BJ (cell line): Measurements from ENCODE around the gene CDCP2. TPM values are rescaled to one million over a fixed set of nuclear protein-coding genes. Genes with fewer than 3 reads are reported as not detected.

Experiments used
- CTCF ChIA-PET: fragments of 350-600 bp; formaldehyde crosslinking; extraction: SDS; loops from one replicate; lab custom pipeline; 2021; ENCODE audit warnings: antibody characterized with exemption, inconsistent platforms; lab: Yijun Ruan, JAX
- POLR2A ChIA-PET: fragments of 300-600 bp; sonication (Branson Sonifier 250); formaldehyde crosslinking; extraction: SDS; loops from one replicate; lab custom pipeline; 2021; ENCODE audit warnings: antibody characterized with exemption; lab: Charles Lee
- DNase-seq: peaks from one replicate; pipeline ENCODE4 v3.0.0-alpha.2; 2011; ENCODE audit warnings: low read depth
- H3K27me3 ChIP-seq: 2 replicates; pipeline ENCODE4 v1.6.0; 2011; ENCODE audit warnings: low read length; ENCODE audit not compliant: control insufficient read depth, insufficient read depth
- H3K36me3 ChIP-seq: 2 replicates; pipeline ENCODE4 v1.5.1; 2011; ENCODE audit warnings: low read length; ENCODE audit not compliant: control insufficient read depth, insufficient read depth
- H3K4me3 ChIP-seq: 2 replicates; pipeline ENCODE4 v1.5.1; 2011; ENCODE audit warnings: low read depth, mild to moderate bottlenecking, control low read depth, low read length
- polyA plus RNA-seq: library from polyadenylated mRNA; depleted of rRNA; stranded (reverse); fragments of >200 nt; gene quantifications from 2 replicates; pipeline ENCODE4 v1.2.3, GENCODE V29; 2011; rRNA removed
- small RNA-seq: library from RNA; depleted of rRNA; stranded (forward); fragments of <200 nt; gene quantifications from one replicate; pipeline ENCODE3, GENCODE V24; 2012; ENCODE audit warnings: low replicate concordance, low read depth; ENCODE audit not compliant: insufficient read length
- TF ChIP-seq, protein P1 (sequence below): IDR thresholded peaks from 2 replicates; pipeline ENCODE4 v1.5.1; 2011; ENCODE audit warnings: low read depth, mild to moderate bottlenecking, control low read depth, inconsistent platforms, low read length, moderate library complexity; ENCODE audit not compliant: insufficient read depth

CDCP2 gene
- polyA plus RNA-seq, 1 experiment = not detected

DNA sequence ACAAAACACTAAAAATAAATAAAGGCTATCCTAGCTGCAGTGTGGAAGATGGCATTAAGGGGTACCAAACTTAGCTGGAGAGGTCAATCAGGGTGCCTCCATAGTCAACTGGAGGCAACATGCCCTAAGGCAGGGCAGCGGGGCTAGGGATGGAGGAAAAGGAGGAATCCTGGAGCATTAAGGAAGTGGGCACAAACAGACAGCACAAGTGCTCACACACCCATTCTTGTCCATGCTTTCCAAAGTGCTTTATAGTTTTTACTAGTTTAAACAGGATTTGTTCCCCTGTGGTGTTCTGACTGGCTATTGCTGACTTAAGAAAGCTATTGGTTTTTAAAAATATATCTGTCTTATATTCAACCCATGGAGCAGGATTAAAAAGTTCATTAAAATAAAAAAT is 66.0 kb downstream of the CDCP2 start:
- TF ChIP-seq, protein P1, sequence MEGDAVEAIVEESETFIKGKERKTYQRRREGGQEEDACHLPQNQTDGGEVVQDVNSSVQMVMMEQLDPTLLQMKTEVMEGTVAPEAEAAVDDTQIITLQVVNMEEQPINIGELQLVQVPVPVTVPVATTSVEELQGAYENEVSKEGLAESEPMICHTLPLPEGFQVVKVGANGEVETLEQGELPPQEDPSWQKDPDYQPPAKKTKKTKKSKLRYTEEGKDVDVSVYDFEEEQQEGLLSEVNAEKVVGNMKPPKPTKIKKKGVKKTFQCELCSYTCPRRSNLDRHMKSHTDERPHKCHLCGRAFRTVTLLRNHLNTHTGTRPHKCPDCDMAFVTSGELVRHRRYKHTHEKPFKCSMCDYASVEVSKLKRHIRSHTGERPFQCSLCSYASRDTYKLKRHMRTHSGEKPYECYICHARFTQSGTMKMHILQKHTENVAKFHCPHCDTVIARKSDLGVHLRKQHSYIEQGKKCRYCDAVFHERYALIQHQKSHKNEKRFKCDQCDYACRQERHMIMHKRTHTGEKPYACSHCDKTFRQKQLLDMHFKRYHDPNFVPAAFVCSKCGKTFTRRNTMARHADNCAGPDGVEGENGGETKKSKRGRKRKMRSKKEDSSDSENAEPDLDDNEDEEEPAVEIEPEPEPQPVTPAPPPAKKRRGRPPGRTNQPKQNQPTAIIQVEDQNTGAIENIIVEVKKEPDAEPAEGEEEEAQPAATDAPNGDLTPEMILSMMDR = no peak
- ChIA-PET POLR2A (no interaction called here), CTCF (interaction anchor here (1.3 kb wide), 1 partner anchor 13 kb away, joined by 3 read pairs; no protein-coding TSS in a partner anchor)
- Histone ChIP-seq H3K27me3 (no peaks in the 10 kb centered on the region), H3K4me3 (no peak overlapping the region), H3K36me3 (no peaks in the 10 kb centered on the region)
- DNase-seq = no peak

DNA sequence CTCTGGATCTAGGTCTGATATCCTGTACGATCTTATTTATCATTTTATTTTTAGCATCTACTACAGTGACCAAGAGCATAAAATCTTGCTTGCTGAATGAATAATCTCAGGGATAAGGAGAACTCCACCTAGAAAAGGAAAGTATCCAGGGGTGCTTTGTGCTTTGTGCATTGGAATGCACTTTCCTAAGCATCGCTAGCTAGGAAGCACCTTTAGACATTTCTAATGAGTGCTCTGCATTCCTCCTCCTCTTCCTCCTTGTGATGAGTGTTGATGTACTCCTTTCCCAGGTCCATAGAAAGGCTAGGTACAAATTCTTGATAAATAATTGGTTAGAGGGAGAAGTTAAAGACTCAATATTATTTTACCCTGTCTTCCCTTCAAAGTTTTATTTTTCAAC is 68.0 kb downstream of the CDCP2 start:
- TF ChIP-seq, protein P1 = no peak
- ChIA-PET POLR2A (no interaction called here), CTCF (interaction anchor here (1.5 to 3.5 kb wide), 2 partner anchors 8 to 10 kb away, joined by 5 to 10 read pairs; no protein-coding TSS in a partner anchor)
- Histone ChIP-seq H3K27me3 (no peaks in the 10 kb centered on the region), H3K4me3 (no peak overlapping the region), H3K36me3 (no peaks in the 10 kb centered on the region)
- no peak for DNase-seq

Small RNAs within 50 kb of the gene (small RNA-seq; reads per million reads assigned to genes)
- not detected for gene AL353898.1
- not detected for gene AL353898.2

Other genes starting within 250 kb of the CDCP2 start
- gene IFT25, start 207.3 kb downstream of the CDCP2 start, polyA plus RNA-seq = 12.8 and 38.3 TPM in 2 replicates
- 52.9 and 54.6 TPM in 2 replicates for gene LRRC42, start 206.7 kb downstream of the CDCP2 start, polyA plus RNA-seq
- not detected in 2 replicates for gene LDLRAD1, start 134.8 kb downstream of the CDCP2 start, polyA plus RNA-seq
- gene TMEM59, start 99.8 kb downstream of the CDCP2 start, polyA plus RNA-seq = 615 and 873 TPM in 2 replicates
- gene TCEANC2, start 99.4 kb downstream of the CDCP2 start, polyA plus RNA-seq = 3.7 and 4.1 TPM in 2 replicates
- 3.2 and 4.0 TPM in 2 replicates for gene CYB5RL, start 47.0 kb upstream of the CDCP2 start, polyA plus RNA-seq
- 21.0 and 23.1 TPM in 2 replicates for gene MRPL37, start 47.2 kb upstream of the CDCP2 start, polyA plus RNA-seq